ENCODE results near the gene GLP2R. TPM values are rescaled to one million over a fixed set of nuclear protein-coding genes. Genes with fewer than 3 reads are reported as not detected.

Gene GLP2R
- total RNA-seq, 1 donor from 2014 or later = 3.4 TPM

GRCh38 chr17:9821921-9822320 is 3.8 kb upstream of the GLP2R start, which contains the start of gene GSG1L2:
Gene GSG1L2, minus strand, starts transcription at chr17:9822079. Its CDS starts 8 bp downstream, at chr17:9822071.
- Histone ChIP-seq H3K4me1 (no peaks in the 10 kb centered on the region), H3K27ac (no peak within 1 kb of the TSS), H3K9me3 (no peaks in the 10 kb centered on the region), H3K36me3 (no peaks in the 10 kb centered on the region), H3K4me3 (no peak within 1 kb of the TSS), H3K27me3 (ENCODE audit: low read depth) (peaks cover 5% of the 10 kb centered on the region)
- DNase-seq (no peak), ATAC-seq (no peak)
- no peak for TF ChIP-seq CTCF (IDR thresholded peaks at IDR 0.05)
- intact Hi-C loops (cut with DNase I) = no loop called here

- TF ChIP-seq CTCF (IDR thresholded peaks at IDR 0.05) = no peak
- intact Hi-C loops (cut with DNase I) = no loop called here
- no peak for DNase-seq
These were observed 1.6 kb upstream of the GLP2R start for GRCh38 chr17:9824094-9824493.

GRCh38 chr17:9824797-9825338 is 856 bp upstream of the GLP2R start:
- H3K9me3 ChIP-seq = no peaks in the 10 kb centered on the region
- no peak for DNase-seq
- no peak overlapping the region for H3K27ac ChIP-seq
- no peaks in the 10 kb centered on the region for H3K36me3 ChIP-seq
- no peak for TF ChIP-seq CTCF (IDR thresholded peaks at IDR 0.05)
- ATAC-seq = no peak
- no peak overlapping the region for H3K4me3 ChIP-seq
- H3K4me1 ChIP-seq = no peaks in the 10 kb centered on the region
- intact Hi-C loops (cut with DNase I) = no loop called here
- H3K27me3 ChIP-seq (ENCODE audit: low read depth) = peaks cover 10% of the 10 kb centered on the region

More at GRCh38 chr17:9824094-9824493, 1.6 kb upstream of the GLP2R start:
- no peaks in the 10 kb centered on the region for H3K9me3 ChIP-seq
- no peaks in the 10 kb centered on the region for H3K36me3 ChIP-seq
- H3K27me3 ChIP-seq (ENCODE audit: low read depth) = peaks cover 10% of the 10 kb centered on the region
- no peak for ATAC-seq
- H3K27ac ChIP-seq = no peak overlapping the region
- no peaks in the 10 kb centered on the region for H3K4me1 ChIP-seq
- H3K4me3 ChIP-seq = no peak overlapping the region

GRCh38 chr17:9828296-9829295 is 2.9 kb downstream of the GLP2R start:
- peaks cover 10% of the 10 kb centered on the region for H3K27me3 ChIP-seq (ENCODE audit: low read depth)
- H3K27ac ChIP-seq = no peak overlapping the region
- ATAC-seq = no peak
- TF ChIP-seq CTCF (IDR thresholded peaks at IDR 0.05) = no peak
- DNase-seq = no peak
- no peaks in the 10 kb centered on the region for H3K4me1 ChIP-seq
- no peaks in the 10 kb centered on the region for H3K36me3 ChIP-seq
- H3K4me3 ChIP-seq = no peak overlapping the region
- H3K9me3 ChIP-seq = no peaks in the 10 kb centered on the region
- intact Hi-C loops (cut with DNase I) = no loop called here

- intact Hi-C loops (cut with DNase I) = no loop called here
- peaks cover 10% of the 10 kb centered on the region for H3K27me3 ChIP-seq (ENCODE audit: low read depth)
- no peaks in the 10 kb centered on the region for H3K36me3 ChIP-seq
- no peak for TF ChIP-seq CTCF (IDR thresholded peaks at IDR 0.05)
- no peak overlapping the region for H3K27ac ChIP-seq
- H3K9me3 ChIP-seq = no peaks in the 10 kb centered on the region
- no peaks in the 10 kb centered on the region for H3K4me1 ChIP-seq
- no peak for ATAC-seq
- no peak overlapping the region for H3K4me3 ChIP-seq
- no peak for DNase-seq
These were observed 3.6 kb downstream of the GLP2R start for GRCh38 chr17:9829343-9829742.
